K562 (cell line): ENCODE data around the gene GJB2. TPM values are rescaled to one million over a fixed set of nuclear protein-coding genes. Genes with fewer than 3 reads are reported as not detected.

Source experiments
- ATAC-seq: fragments of 200-7000 bp; cut with Tn5 transposase; 3 replicates; pipeline ENCODE4 v1.9.1; 2020; ENCODE audit warnings: moderate library complexity
- BruUV-seq: library from RNA; stranded (reverse); fragments of 400-500 nt; replicated peaks from 2 replicates; lab custom pipeline; 2021; lab: Mats Ljungman, UMichigan
- CTCF ChIA-PET: fragments of 300-600 bp; formaldehyde crosslinking; extraction: SDS; loops from one replicate; lab custom pipeline; 2021; ENCODE audit warnings: low intra/inter-chr PET ratio; lab: Yijun Ruan, JAX
- POLR2A ChIA-PET: fragments of 300-600, 350-650 bp; sonication (Branson Sonifier 250); formaldehyde crosslinking; extraction: SDS; loops from one replicate; lab custom pipeline; 2021; ENCODE audit warnings: antibody characterized with exemption, inconsistent platforms; lab: Yijun Ruan, JAX
- DNase-seq, 4 experiments: peaks; one replicate each; pipeline versions ENCODE4 v3.0.0 to v3.0.0-alpha.2; 2011 to 2018; ENCODE audit warnings: low spot score in 3 of 4, mixed read lengths in 3 of 4; ENCODE audit errors: extremely low read depth in 1 of 4
- FAIRE-seq: peaks from 2 replicates; lab custom pipeline; 2011; peaks lifted over from hg19 to GRCh38; lab: Jason Lieb, UNC
- H2AFZ ChIP-seq: 2 replicates; pipeline ENCODE4 v1.6.0; 2011; ENCODE audit warnings: low read depth, low read length, control low read depth, inconsistent platforms
- H3K27ac ChIP-seq: fragments of 200-600 bp; 3 replicates; pipeline ENCODE4 v1.8.0; 2011; ENCODE audit warnings: low read depth, mild to moderate bottlenecking, control low read depth, inconsistent platforms, low read length, moderate library complexity, mixed read lengths; ENCODE audit errors: extremely low read depth
- H3K27me3 ChIP-seq, 2 experiments: fragments of 300-600 bp in 1 of 2; 2 replicates in 1 of 2; 3 replicates in 1 of 2; pipeline versions ENCODE4 v1.6.0 to v1.8.0; 2011; ENCODE audit warnings: inconsistent platforms in 2 of 2, low read length in 2 of 2, mild to moderate bottlenecking in 1 of 2, mixed read lengths in 1 of 2, moderate library complexity in 1 of 2; ENCODE audit not compliant: control insufficient read depth in 2 of 2, insufficient read depth in 2 of 2
- H3K36me3 ChIP-seq: fragments of 300-600 bp; 3 replicates; pipeline ENCODE4 v1.8.0; 2011; ENCODE audit warnings: mild to moderate bottlenecking, low read length, inconsistent platforms; ENCODE audit not compliant: control insufficient read depth, insufficient read depth
- H3K4me1 ChIP-seq, 2 experiments: fragments of 200-600 bp in 1 of 2; replicated peaks in 1 of 2; 2 replicates in 1 of 2; 3 replicates in 1 of 2; pipeline versions ENCODE4 v1.5.1 to v1.8.0; 2011; ENCODE audit warnings: inconsistent platforms in 2 of 2, low read length in 2 of 2, mild to moderate bottlenecking in 1 of 2, mixed read lengths in 1 of 2, moderate library complexity in 1 of 2; ENCODE audit not compliant: control insufficient read depth in 2 of 2, insufficient read depth in 2 of 2
- H3K4me2 ChIP-seq: 2 replicates; pipeline ENCODE4 v1.6.1; 2011; ENCODE audit warnings: low read length, control low read depth, inconsistent platforms, mixed read lengths; ENCODE audit not compliant: insufficient read depth
- H3K4me3 ChIP-seq: fragments of 200-600 bp; sonication (generic), shearing (Covaris generic); 2 replicates; pipeline ENCODE4 v1.5.1; 2016; ENCODE audit warnings: control low read depth, inconsistent platforms
- H3K79me2 ChIP-seq: fragments of 200-600 bp; 3 replicates; pipeline ENCODE4 v1.8.0; 2011; ENCODE audit warnings: low read length, inconsistent platforms; ENCODE audit not compliant: control insufficient read depth, insufficient read depth
- H3K9ac ChIP-seq, 2 experiments: 2 replicates each; pipeline versions ENCODE4 v1.6.0 to v1.6.1; 2011; ENCODE audit warnings: low read depth in 2 of 2, low read length in 2 of 2, control low read depth in 1 of 2, inconsistent platforms in 1 of 2, mild to moderate bottlenecking in 1 of 2, mixed read lengths in 1 of 2; ENCODE audit not compliant: insufficient read depth in 1 of 2
- H3K9me1 ChIP-seq: one replicate; pipeline ENCODE4 v1.6.0; 2011; ENCODE audit warnings: inconsistent platforms, mild to moderate bottlenecking, low read length, moderate library complexity; ENCODE audit not compliant: control insufficient read depth, insufficient read depth
- H3K9me3 ChIP-seq: replicated peaks from 2 replicates; pipeline ENCODE4 v1.5.1; 2011; ENCODE audit warnings: low read depth, low read length, inconsistent platforms; ENCODE audit not compliant: control insufficient read depth, insufficient read depth
- H4K20me1 ChIP-seq: replicated peaks from 2 replicates; pipeline ENCODE4 v1.6.1; 2011; ENCODE audit warnings: low read length, inconsistent platforms, mixed read lengths; ENCODE audit not compliant: control insufficient read depth, insufficient read depth
- GATAD2A ChIP-seq: fragments of 450-650 bp; IDR thresholded peaks from 2 replicates; pipeline ENCODE4 v1.6.1; 2017
- NUFIP1 ChIP-seq: fragments of 450-650 bp; IDR thresholded peaks from 2 replicates; pipeline ENCODE4 v1.6.1; 2018; ENCODE audit not compliant: partially characterized antibody
- POLR3G ChIP-seq: IDR thresholded peaks from 2 replicates; pipeline ENCODE4 v1.6.1; 2011; ENCODE audit not compliant: insufficient read length, insufficient replicate concordance; ENCODE audit errors: extremely low read depth
- PTBP1 ChIP-seq: fragments of 200-400 bp; formaldehyde crosslinking; IDR thresholded peaks from 2 replicates; pipeline ENCODE4 v1.6.1; 2017; ENCODE audit warnings: low read depth, low read length
- RBM22 ChIP-seq: fragments of 200-400 bp; formaldehyde crosslinking; IDR thresholded peaks from 2 replicates; pipeline ENCODE4 v1.6.1; 2018; ENCODE audit warnings: low read length, low read depth; ENCODE audit not compliant: poor library complexity, severe bottlenecking
- SMAD1 ChIP-seq: fragments of 150-350 bp; IDR thresholded peaks from 2 replicates; pipeline ENCODE4 v1.6.1; 2014; ENCODE audit warnings: low read length, low read depth; ENCODE audit not compliant: partially characterized antibody
- SRSF1 ChIP-seq: fragments of 200-400 bp; formaldehyde crosslinking; IDR thresholded peaks from 2 replicates; pipeline ENCODE4 v1.6.1; 2017; ENCODE audit warnings: mild to moderate bottlenecking, low read depth, low read length, moderate library complexity
- SRSF9 ChIP-seq: fragments of 200-400 bp; formaldehyde crosslinking; IDR thresholded peaks from 2 replicates; pipeline ENCODE4 v1.6.1; 2017; ENCODE audit warnings: low read depth, low read length, borderline replicate concordance
- TAF7 ChIP-seq: fragments of 450-650 bp; IDR thresholded peaks from 2 replicates; pipeline ENCODE4 v1.6.1; 2016; ENCODE audit warnings: missing genetic modification characterization, missing compliant biosample characterization
- ZKSCAN3 ChIP-seq: fragments of 250-450 bp; sonication (Bioruptor Pico); IDR thresholded peaks from 2 replicates; pipeline ENCODE4 v1.4.0; 2020
- ZNF75A ChIP-seq: fragments of 450-650 bp; formaldehyde crosslinking; IDR thresholded peaks from 2 replicates; pipeline ENCODE4 v1.4.0; 2020; ENCODE audit warnings: mild to moderate bottlenecking
- WGBS: fragments of 100-300 bp; shearing (Covaris generic); methylation state at CpG from one replicate; pipeline ENCODE4 v1.1.6; 2016; ENCODE audit warnings: low coverage, mixed read lengths; ENCODE audit not compliant: insufficient coverage; ENCODE audit errors: missing lambda C conversion rate; 5-methylcytosine and 5-hydroxymethylcytosine counted together
- in situ Hi-C: fragments of 300-500 bp; cut with MboI; formaldehyde crosslinking; loops from 4 replicates; pipeline ENCODE4 v1.15.0; 2018; ENCODE audit warnings: inconsistent platforms, mixed read lengths
- intact Hi-C: fragments of 100-400 bp; cut with micrococcal nuclease; formaldehyde crosslinking; loops from 2 replicates; pipeline ENCODE4 v1.14.2; 2022
- polyA plus RNA-seq, 8 experiments: library from polyadenylated mRNA; depleted of rRNA in 4 of 8; stranded (reverse) in 5 of 8; unstranded in 3 of 8; fragments of >200 nt; fragmentation: Nextera tagmentation in 2 of 8; fragmentation: Illumina TruSeq in 1 of 8; extraction: Ambion mirVana in 2 of 8; extraction: Trizol in 1 of 8; gene quantifications; 2 replicates each; pipeline versions ENCODE4 v1.2.1 to v1.2.3, GENCODE V29; 2011 to 2014; ENCODE audit warnings: inconsistent platforms in 1 of 8, missing spikeins in 1 of 8
- total RNA-seq, 7 experiments: library from RNA; depleted of rRNA in 6 of 7; stranded (reverse); fragments of >200 nt in 6 of 7; fragmentation: Illumina TruSeq in 2 of 7; extraction: Trizol in 2 of 7; gene quantifications; 2 replicates each; pipeline versions ENCODE4 v1.2.1 to v1.2.3, GENCODE V29; 2011 to 2021; ENCODE audit warnings: low replicate concordance in 1 of 7
- TF ChIP-seq, protein P1 (sequence below): fragments of 200-400 bp; formaldehyde crosslinking; IDR thresholded peaks from 2 replicates; pipeline ENCODE4 v1.6.1; 2017; ENCODE audit warnings: mild to moderate bottlenecking, low read depth, low read length, moderate library complexity
- TF ChIP-seq, protein P2 (sequence below): sonication (generic); formaldehyde crosslinking; IDR thresholded peaks from 2 replicates; pipeline ENCODE4 v1.8.0; 2022; ENCODE audit warnings: missing genetic modification reagents, mild to moderate bottlenecking, borderline replicate concordance
- TF ChIP-seq, protein P3 (sequence below): sonication (generic); formaldehyde crosslinking; IDR thresholded peaks from 2 replicates; pipeline ENCODE4 v1.5.0; 2020; ENCODE audit warnings: missing genetic modification reagents

GJB2 gene
- total and polyA plus RNA-seq, 9 of the 15 experiments (the other 6 are each of a cell fraction or from before 2014, with no cell fraction given), result not detected

GRCh38 chr13:20148501-20149183 lies 44.1 kb downstream of the GJB2 start:
- CTCF ChIA-PET, result no interaction called here
- H3K36me3 ChIP-seq, result no peaks in the 10 kb centered on the region
- peaks cover 0 to 4% of the 10 kb centered on the region in 2 experiments; a peak in 1 of 5 replicates for H3K4me1 ChIP-seq
- H3K27me3 ChIP-seq, result peaks cover 12 to 40% of the 10 kb centered on the region in 2 experiments; a peak in 4 of 5 replicates
- FAIRE-seq, result no peak
- H3K9me3 ChIP-seq, result no peaks in the 10 kb centered on the region
- H3K27ac ChIP-seq, result no peak overlapping the region
- no peak overlapping the region for H2AFZ ChIP-seq
- no peak for DNase-seq
- H3K9ac ChIP-seq, result no peak overlapping the region
- in situ Hi-C loops, result no loop called here
- ATAC-seq, result no peak
- no TSS peak for BruUV-seq
- POLR2A ChIA-PET, result no interaction called here
- WGBS, result 6% methylated on average over 14 of the region's 16 CpGs
- H3K79me2 ChIP-seq, result no peaks in the 10 kb centered on the region
- no peak for TF ChIP-seq ZNF75A (CRISPR knock-in tag)
- TF ChIP-seq, protein P1, sequence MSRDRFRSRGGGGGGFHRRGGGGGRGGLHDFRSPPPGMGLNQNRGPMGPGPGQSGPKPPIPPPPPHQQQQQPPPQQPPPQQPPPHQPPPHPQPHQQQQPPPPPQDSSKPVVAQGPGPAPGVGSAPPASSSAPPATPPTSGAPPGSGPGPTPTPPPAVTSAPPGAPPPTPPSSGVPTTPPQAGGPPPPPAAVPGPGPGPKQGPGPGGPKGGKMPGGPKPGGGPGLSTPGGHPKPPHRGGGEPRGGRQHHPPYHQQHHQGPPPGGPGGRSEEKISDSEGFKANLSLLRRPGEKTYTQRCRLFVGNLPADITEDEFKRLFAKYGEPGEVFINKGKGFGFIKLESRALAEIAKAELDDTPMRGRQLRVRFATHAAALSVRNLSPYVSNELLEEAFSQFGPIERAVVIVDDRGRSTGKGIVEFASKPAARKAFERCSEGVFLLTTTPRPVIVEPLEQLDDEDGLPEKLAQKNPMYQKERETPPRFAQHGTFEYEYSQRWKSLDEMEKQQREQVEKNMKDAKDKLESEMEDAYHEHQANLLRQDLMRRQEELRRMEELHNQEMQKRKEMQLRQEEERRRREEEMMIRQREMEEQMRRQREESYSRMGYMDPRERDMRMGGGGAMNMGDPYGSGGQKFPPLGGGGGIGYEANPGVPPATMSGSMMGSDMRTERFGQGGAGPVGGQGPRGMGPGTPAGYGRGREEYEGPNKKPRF, result no peak
- TF ChIP-seq POLR3G, result no peak
- no peak for TF ChIP-seq SRSF1
- TF ChIP-seq, protein P2, sequence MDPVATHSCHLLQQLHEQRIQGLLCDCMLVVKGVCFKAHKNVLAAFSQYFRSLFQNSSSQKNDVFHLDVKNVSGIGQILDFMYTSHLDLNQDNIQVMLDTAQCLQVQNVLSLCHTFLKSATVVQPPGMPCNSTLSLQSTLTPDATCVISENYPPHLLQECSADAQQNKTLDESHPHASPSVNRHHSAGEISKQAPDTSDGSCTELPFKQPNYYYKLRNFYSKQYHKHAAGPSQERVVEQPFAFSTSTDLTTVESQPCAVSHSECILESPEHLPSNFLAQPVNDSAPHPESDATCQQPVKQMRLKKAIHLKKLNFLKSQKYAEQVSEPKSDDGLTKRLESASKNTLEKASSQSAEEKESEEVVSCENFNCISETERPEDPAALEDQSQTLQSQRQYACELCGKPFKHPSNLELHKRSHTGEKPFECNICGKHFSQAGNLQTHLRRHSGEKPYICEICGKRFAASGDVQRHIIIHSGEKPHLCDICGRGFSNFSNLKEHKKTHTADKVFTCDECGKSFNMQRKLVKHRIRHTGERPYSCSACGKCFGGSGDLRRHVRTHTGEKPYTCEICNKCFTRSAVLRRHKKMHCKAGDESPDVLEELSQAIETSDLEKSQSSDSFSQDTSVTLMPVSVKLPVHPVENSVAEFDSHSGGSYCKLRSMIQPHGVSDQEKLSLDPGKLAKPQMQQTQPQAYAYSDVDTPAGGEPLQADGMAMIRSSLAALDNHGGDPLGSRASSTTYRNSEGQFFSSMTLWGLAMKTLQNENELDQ, result no peak
- TF ChIP-seq, protein P3, sequence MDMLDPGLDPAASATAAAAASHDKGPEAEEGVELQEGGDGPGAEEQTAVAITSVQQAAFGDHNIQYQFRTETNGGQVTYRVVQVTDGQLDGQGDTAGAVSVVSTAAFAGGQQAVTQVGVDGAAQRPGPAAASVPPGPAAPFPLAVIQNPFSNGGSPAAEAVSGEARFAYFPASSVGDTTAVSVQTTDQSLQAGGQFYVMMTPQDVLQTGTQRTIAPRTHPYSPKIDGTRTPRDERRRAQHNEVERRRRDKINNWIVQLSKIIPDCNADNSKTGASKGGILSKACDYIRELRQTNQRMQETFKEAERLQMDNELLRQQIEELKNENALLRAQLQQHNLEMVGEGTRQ (CRISPR knock-in tag), result no peak
- TF ChIP-seq GATAD2A, result no peak
- no peak for TF ChIP-seq NUFIP1
- no peak for TF ChIP-seq PTBP1
- no peak for TF ChIP-seq SMAD1
- TF ChIP-seq TAF7 (tag), result no peak
- TF ChIP-seq SRSF9, result no peak
- no peak for TF ChIP-seq RBM22
- no peak for TF ChIP-seq ZKSCAN3 (CRISPR knock-in tag)
- 0 out of 2 replicates have a peak, but pooled peaks cover 5% of the 10 kb centered on the region for H4K20me1 ChIP-seq
- no peaks in the 10 kb centered on the region for H3K9me1 ChIP-seq
- no peak overlapping the region for H3K4me3 ChIP-seq
- intact Hi-C loops, result no loop called here
- no peak overlapping the region for H3K4me2 ChIP-seq
